ENCODE data around the gene GPC6.

- TF ChIP-seq, protein P1, sequence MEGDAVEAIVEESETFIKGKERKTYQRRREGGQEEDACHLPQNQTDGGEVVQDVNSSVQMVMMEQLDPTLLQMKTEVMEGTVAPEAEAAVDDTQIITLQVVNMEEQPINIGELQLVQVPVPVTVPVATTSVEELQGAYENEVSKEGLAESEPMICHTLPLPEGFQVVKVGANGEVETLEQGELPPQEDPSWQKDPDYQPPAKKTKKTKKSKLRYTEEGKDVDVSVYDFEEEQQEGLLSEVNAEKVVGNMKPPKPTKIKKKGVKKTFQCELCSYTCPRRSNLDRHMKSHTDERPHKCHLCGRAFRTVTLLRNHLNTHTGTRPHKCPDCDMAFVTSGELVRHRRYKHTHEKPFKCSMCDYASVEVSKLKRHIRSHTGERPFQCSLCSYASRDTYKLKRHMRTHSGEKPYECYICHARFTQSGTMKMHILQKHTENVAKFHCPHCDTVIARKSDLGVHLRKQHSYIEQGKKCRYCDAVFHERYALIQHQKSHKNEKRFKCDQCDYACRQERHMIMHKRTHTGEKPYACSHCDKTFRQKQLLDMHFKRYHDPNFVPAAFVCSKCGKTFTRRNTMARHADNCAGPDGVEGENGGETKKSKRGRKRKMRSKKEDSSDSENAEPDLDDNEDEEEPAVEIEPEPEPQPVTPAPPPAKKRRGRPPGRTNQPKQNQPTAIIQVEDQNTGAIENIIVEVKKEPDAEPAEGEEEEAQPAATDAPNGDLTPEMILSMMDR (IDR thresholded peaks at IDR 0.05; ENCODE audit: insufficient read depth, low read depth, low read length), result no peak
- TF ChIP-seq EZH2 (IDR thresholded peaks at IDR 0.05; ENCODE audit: insufficient read depth, low read length), result no peak
Measured at GRCh38 chr13:94251831-94252608, 1025.4 kb downstream of the GPC6 start.

All from astrocyte (in vitro differentiated cells and primary cell).